HG03108 (cell line): ENCODE data around the gene TDRD3.
"Not testable (repeated sequence)": the region's sequence is repeated elsewhere in the genome, so short reads cannot be mapped to it uniquely, and the experiment has no call there.

Experiments
- ATAC-seq: cut with Tn5 transposase; IDR thresholded peaks from one replicate; pipeline ENCODE4 v1.9.1; 2021; ENCODE audit warnings: moderate library complexity; ENCODE audit not compliant: unreplicated experiment

TDRD3 gene

GRCh38 chr13:60396783-60397703 lies at the start of gene TDRD3:
Gene TDRD3, plus strand, starts transcription at chr13:60397220. Its CDS starts 145 bp downstream, at chr13:60397365.
- ATAC-seq, result peak; percentile 51

DNA sequence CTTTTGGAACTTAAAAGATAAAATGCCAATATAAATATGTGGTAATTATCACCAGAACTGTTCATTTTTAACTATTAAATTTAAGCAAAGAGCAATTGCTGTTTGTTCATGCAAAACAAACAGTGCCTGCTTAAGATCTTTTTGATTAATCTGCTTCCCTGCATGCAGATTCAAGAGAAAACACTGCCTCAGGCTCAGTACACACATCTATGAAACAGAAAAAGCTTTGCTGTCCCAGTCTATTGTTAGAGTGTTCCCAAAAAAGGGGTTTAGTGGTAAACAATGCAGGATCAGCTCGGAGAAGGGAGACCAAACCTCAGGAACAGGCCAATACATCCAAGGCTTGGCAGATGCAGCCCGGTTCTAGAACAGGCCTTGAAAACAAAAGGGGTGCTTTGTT lies 49.3 kb upstream of the TDRD3 start:
- no peak for ATAC-seq

GRCh38 chr13:60348097-60348496 lies 48.9 kb upstream of the TDRD3 start:
- ATAC-seq, result no peak

DNA sequence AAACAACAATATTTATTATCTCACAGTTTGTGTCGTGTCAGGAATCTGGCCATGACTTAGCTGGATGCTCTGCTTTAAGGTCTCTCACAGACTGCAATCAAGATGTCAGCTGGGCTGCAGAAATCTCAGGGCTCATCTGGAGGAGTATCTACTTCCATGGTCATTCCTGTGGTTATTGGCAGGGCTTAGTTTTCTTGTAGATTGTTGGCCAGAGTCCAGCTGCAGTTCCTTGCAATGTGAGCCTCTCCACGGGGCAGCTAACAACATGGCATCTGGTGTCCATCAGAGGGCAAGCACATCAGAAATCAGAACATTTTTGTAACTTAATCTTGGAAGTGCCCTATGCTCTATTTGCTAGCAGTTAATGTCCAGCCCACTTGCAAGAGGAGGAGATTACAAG lies 45.7 kb upstream of the TDRD3 start:
- no peak for ATAC-seq

GRCh38 chr13:60351855-60352615 lies 45.0 kb upstream of the TDRD3 start:
- ATAC-seq, result no peak

DNA sequence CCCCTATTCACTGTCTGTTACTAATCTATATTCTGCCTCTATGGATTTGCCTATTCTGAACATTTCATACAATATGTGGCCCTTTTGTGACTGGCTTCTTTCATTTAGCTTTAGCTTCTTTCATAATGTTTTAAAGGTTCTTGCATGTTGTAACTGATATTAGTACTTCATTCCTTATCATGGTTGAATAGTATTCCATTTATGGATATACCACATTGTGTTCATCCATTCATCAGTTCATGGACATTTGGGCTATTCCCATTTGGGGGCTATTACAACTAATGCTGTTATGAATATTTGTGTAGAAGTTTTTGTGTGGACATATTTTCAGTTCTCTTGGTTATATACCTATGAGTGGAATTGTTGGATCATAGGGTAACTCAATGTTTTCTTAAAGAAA lies 44.4 kb upstream of the TDRD3 start:
- ATAC-seq, result no peak

GRCh38 chr13:60355056-60355455 lies 42.0 kb upstream of the TDRD3 start:
- no peak for ATAC-seq

- no peak for ATAC-seq
Observed at GRCh38 chr13:60356970-60357369, 40.0 kb upstream of the TDRD3 start.

GRCh38 chr13:60358453-60358852 lies 38.6 kb upstream of the TDRD3 start:
- ATAC-seq, result no peak

GRCh38 chr13:60363288-60363687 lies 33.7 kb upstream of the TDRD3 start:
- ATAC-seq, result no peak

GRCh38 chr13:60369242-60369641 lies 27.8 kb upstream of the TDRD3 start:
- ATAC-seq, result no peak

GRCh38 chr13:60370343-60370742 lies 26.7 kb upstream of the TDRD3 start:
- ATAC-seq, result no peak

- no peak for ATAC-seq
Observed at GRCh38 chr13:60372141-60372540, 24.9 kb upstream of the TDRD3 start.

GRCh38 chr13:60379282-60379681 lies 17.7 kb upstream of the TDRD3 start:
- not testable (repeated sequence) for ATAC-seq

DNA sequence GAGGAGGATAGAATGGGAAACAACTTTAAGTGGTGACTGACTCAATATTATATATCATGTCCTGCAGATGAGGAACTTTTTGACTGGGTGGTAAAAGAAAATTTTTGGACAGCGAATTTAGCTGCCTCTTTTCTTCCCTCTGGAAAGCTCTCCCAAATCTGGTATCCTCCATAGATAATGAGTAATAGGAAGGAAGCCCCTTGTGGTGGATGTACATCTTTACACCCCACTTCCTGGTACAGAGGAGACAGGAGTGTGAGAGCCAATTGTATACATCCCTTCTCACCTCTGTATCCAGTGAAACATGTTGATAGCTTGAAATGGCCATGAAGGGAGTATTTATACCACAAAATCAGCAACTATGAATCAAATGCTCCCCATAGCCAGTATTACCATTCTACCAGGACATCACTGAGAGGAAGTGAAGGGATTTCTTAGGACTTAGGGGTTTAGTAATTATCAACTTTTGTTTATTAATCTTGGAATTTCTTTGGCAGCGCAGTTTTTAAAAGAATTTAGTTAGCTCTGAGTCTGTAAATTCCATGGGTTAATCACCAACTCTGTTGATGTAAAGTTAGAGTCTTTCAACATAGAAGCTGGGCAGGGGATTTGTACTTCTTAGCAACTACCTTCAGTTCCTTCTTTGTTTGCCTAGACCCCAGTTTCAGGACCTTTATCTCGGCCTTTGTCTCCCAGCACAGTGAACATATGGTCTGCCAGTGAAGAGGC lies 17.0 kb upstream of the TDRD3 start:
- no peak for ATAC-seq

GRCh38 chr13:60384911-60385310 lies 12.1 kb upstream of the TDRD3 start:
- no peak for ATAC-seq

GRCh38 chr13:60386250-60386649 lies 10.8 kb upstream of the TDRD3 start:
- no peak for ATAC-seq

DNA sequence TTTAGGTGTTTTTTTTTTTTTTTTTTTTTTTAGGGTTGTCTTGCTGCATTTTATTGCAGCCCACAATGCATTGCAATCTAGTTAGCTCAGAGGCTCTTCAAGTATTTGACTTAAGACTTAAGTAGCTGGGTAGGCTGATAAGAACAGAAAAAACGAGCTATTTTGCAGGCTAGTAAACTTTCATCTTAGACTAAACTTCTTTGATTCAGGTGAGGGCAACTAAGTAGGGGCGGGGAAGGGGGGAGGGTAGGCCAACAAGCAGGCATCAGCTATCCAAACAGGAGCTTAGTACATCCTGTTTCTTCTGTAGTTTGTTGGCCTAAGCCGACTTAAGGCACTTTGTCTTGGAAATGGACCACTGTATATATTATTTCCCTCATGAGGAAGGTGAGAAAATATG lies 4.9 kb upstream of the TDRD3 start:
- ATAC-seq, result no peak

DNA sequence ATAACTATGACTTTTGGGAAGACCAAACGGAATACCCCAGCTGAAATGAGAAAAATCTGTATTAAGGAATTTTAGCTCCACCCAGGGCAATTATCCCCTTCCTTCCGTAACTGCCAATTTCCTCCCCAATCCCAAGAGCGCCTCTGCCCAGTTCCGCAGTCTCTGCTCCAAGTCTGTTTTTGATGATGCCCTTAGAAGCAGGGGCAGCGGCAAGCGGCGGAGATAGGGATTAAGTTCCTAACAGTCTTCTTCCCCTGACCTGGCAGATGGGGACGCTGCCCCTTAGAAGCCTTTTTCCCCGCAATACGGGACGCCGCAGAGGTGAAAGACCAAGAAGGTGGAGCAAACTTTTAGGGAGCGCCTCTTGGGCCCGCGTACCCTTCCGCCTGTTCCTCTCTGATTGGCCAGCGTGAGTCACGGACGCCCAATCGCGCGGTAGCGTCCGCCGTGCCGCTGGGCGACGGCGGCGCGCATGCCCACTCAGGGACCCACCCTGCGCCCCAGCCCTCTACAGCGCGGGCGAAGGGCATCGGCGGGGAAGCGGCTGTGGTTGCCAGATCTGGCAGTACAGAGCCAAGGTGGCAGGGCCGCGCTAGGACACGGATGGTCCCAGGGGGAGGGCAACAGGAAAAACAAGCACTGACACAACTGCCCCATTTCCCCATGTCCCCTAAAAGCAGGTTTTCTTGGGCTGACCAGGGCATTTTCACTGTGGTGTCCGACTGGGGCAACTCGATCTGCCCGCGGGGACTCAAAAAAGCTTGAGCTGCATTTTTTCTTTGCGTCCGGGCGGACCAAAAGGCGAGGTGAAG lies 843 bp upstream of the TDRD3 start:
- ATAC-seq, result peak; percentile 84

DNA sequence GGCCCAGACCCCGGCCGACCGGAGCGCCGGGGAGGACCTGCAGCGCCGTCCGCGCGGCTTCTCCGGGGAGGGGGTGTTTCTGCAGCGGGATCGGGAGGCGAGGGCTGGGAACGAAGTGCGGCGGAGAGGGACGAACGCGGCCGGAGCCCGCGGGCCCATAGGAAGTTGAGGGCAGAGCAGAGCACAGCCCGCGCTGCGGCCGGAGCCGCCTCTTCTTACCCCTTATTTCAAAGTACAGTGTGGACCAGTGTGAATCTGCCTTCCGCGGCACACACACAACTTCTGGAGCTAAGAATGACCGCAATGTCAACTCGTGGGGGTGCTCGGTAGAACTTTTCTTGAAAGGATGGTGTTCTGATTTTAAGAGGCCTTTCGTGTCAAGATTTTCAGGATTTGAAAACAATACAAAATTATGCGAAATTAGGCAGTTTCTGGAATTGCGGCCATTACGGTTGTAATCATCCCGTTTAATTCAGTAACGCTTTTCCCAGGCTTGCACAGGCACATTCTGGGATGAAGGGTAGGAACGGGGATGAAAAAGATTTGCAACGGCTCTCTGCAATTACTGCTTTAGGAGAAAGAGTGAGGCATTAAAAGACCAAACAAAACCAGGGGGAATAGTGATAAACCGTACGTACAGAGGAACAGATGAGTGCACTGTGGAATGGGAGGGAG lies 821 bp downstream of the TDRD3 start:
- peak; percentile 17 for ATAC-seq
